ENCODE results near the gene RIT1.

The RIT1 gene

DNA sequence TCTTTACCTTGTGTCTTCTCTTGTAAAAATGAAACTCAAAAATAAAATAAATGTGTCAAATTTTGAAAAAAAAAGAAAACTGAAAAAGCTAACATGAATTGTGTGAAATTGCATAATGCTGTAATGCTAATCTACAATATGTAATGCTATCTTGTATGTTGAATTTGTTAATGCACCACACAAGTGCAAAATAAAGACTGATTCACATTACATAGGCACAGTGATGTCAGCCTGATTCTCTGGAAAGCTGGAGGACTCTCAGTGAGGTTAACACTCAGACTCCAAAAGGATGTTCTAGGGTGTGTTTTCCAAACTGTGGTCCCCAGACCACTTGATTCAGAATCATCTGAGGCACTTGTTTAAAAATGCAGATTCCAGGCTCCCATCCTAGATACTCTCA is 26.2 kb downstream of the RIT1 start:
- Histone ChIP-seq H3K27me3 (replicated peaks in 2 of 5; ENCODE audit: control insufficient read depth in 4 of 5, insufficient read depth in 5 of 5, low read length in 4 of 5) (no peaks in the 10 kb centered on the region), H3K4me1 (ENCODE audit: control extremely low read depth in 1 of 4, control insufficient read depth in 4 of 4, insufficient read depth in 4 of 4, low read length in 3 of 4) (no peaks in the 10 kb centered on the region), H3K27ac (ENCODE audit: insufficient read depth in 1 of 2, low read depth in 1 of 2, low read length in 2 of 2, poor library complexity in 1 of 2, severe bottlenecking in 2 of 2) (no peak overlapping the region), H3K36me3 (ENCODE audit: control insufficient read depth in 4 of 4, insufficient read depth in 4 of 4, low read length in 3 of 4) (peaks cover 4 to 35% (median 9%) of the 10 kb centered on the region in 4 experiments), H3K9me3 (ENCODE audit: control extremely low read depth in 1 of 5, control insufficient read depth in 4 of 5, insufficient read depth in 2 of 5, low read depth in 1 of 5, low read length in 4 of 5) (no peaks in the 10 kb centered on the region), H3K4me3 (ENCODE audit: control insufficient read depth in 1 of 7, extremely low read depth in 1 of 7, insufficient read depth in 4 of 7, low read depth in 2 of 7, low read length in 6 of 7) (no peak overlapping the region)
- CTCF ChIA-PET = interaction anchor here (1.1 to 1.6 kb wide), 4 partner anchors 10 to 23 kb away, joined by 3 to 4 read pairs (median 4); no protein-coding TSS in a partner anchor
- no peak for DNase-seq
- POLR2A ChIA-PET = interaction anchor here (0.6 kb wide), 2 partner anchors 18 to 316 kb away, joined by 3 read pairs; no protein-coding TSS in a partner anchor

GRCh38 chr1:155884031-155884960 is 26.9 kb downstream of the RIT1 start:
- Histone ChIP-seq H3K9me3 (ENCODE audit: control extremely low read depth in 1 of 5, control insufficient read depth in 4 of 5, insufficient read depth in 2 of 5, low read depth in 1 of 5, low read length in 4 of 5) (no peaks in the 10 kb centered on the region), H3K4me3 (ENCODE audit: control insufficient read depth in 1 of 7, extremely low read depth in 1 of 7, insufficient read depth in 4 of 7, low read depth in 2 of 7, low read length in 6 of 7) (no peak overlapping the region), H3K4me1 (ENCODE audit: control extremely low read depth in 1 of 4, control insufficient read depth in 4 of 4, insufficient read depth in 4 of 4, low read length in 3 of 4) (no peaks in the 10 kb centered on the region), H3K27me3 (replicated peaks in 2 of 5; ENCODE audit: control insufficient read depth in 4 of 5, insufficient read depth in 5 of 5, low read length in 4 of 5) (no peaks in the 10 kb centered on the region), H3K27ac (ENCODE audit: insufficient read depth in 1 of 2, low read depth in 1 of 2, low read length in 2 of 2, poor library complexity in 1 of 2, severe bottlenecking in 2 of 2) (no peak overlapping the region), H3K36me3 (ENCODE audit: control insufficient read depth in 4 of 4, insufficient read depth in 4 of 4, low read length in 3 of 4) (peaks cover 4 to 37% (median 12%) of the 10 kb centered on the region in 4 experiments)
- WGBS (ENCODE audit: insufficient coverage) = 99% methylated on average over 5 of the region's 9 CpGs
- no peak for DNase-seq
- CTCF ChIA-PET = interaction anchor here (1.1 to 1.6 kb wide), 5 partner anchors 10 to 23 kb away, joined by 3 to 4 read pairs (median 3); no protein-coding TSS in a partner anchor
- POLR2A ChIA-PET = interaction anchor here (0.5 to 0.6 kb wide), 2 partner anchors 18 to 24 kb away, joined by 3 read pairs; no protein-coding TSS in a partner anchor

DNA sequence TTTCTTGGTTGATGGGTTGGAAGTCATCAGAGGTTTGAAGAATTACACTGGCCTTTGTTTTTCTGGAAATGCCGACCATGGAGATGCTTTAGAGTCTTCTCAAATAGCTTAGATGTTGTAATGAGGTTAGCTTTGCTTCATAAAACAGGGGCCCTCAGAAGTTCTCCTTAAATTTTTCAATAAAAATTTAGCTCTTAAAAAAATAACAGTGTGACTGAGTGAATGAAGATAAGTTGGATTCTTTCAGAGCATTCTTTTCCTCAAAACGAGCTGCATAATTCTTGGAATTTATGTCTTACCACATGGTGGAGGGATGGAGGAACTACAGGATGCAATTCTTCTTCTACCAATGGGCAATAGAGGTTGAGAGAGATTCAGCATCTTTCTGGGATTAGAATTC is 28.4 kb downstream of the RIT1 start:
- no peaks in the 10 kb centered on the region for H3K27me3 ChIP-seq (replicated peaks in 2 of 5; ENCODE audit: control insufficient read depth in 4 of 5, insufficient read depth in 5 of 5, low read length in 4 of 5)
- H3K27ac ChIP-seq (ENCODE audit: insufficient read depth in 1 of 2, low read depth in 1 of 2, low read length in 2 of 2, poor library complexity in 1 of 2, severe bottlenecking in 2 of 2) = no peak overlapping the region
- no peak overlapping the region for H3K4me3 ChIP-seq (ENCODE audit: control insufficient read depth in 1 of 7, extremely low read depth in 1 of 7, insufficient read depth in 4 of 7, low read depth in 2 of 7, low read length in 6 of 7)
- POLR2A ChIA-PET = no interaction called here
- H3K36me3 ChIP-seq (ENCODE audit: control insufficient read depth in 4 of 4, insufficient read depth in 4 of 4, low read length in 3 of 4) = peaks cover 3 to 37% (median 12%) of the 10 kb centered on the region in 4 experiments
- CTCF ChIA-PET = interaction anchor here (0.5 to 1.9 kb wide), 5 partner anchors 9 to 27 kb away, joined by 3 to 13 read pairs (median 4); no protein-coding TSS in a partner anchor
- WGBS (ENCODE audit: insufficient coverage) = 83% methylated on average over 1 of the region's 2 CpGs
- DNase-seq = no peak
- no peaks in the 10 kb centered on the region for H3K4me1 ChIP-seq (ENCODE audit: control extremely low read depth in 1 of 4, control insufficient read depth in 4 of 4, insufficient read depth in 4 of 4, low read length in 3 of 4)
- no peaks in the 10 kb centered on the region for H3K9me3 ChIP-seq (ENCODE audit: control extremely low read depth in 1 of 5, control insufficient read depth in 4 of 5, insufficient read depth in 2 of 5, low read depth in 1 of 5, low read length in 4 of 5)

DNA sequence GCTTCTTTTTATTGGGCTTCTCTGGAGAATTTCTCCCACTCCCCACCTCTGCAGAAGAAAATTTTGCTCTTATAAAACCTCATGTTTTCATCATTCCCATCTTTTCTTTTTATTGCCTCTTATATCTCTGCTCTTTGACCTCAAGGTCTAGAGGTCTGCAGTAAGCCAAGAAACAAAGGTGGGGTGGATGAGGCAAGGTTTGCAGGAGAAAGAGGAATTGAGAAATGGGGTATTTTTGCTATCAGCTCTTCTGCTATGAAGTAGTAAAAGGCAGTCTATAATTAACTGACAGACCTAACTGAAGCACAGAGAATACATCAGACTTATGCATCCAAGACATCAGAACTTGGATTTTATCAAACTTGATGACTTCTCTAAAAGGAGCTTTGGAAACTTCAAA is 28.9 kb downstream of the RIT1 start:
- H3K4me1 ChIP-seq (ENCODE audit: control extremely low read depth in 1 of 4, control insufficient read depth in 4 of 4, insufficient read depth in 4 of 4, low read length in 3 of 4) = no peaks in the 10 kb centered on the region
- DNase-seq = no peak
- H3K9me3 ChIP-seq (ENCODE audit: control extremely low read depth in 1 of 5, control insufficient read depth in 4 of 5, insufficient read depth in 2 of 5, low read depth in 1 of 5, low read length in 4 of 5) = no peaks in the 10 kb centered on the region
- H3K27ac ChIP-seq (ENCODE audit: insufficient read depth in 1 of 2, low read depth in 1 of 2, low read length in 2 of 2, poor library complexity in 1 of 2, severe bottlenecking in 2 of 2) = no peak overlapping the region
- peaks cover 3 to 37% (median 12%) of the 10 kb centered on the region in 4 experiments for H3K36me3 ChIP-seq (ENCODE audit: control insufficient read depth in 4 of 4, insufficient read depth in 4 of 4, low read length in 3 of 4)
- ChIA-PET CTCF (interaction anchor here (0.5 to 1.9 kb wide), 5 partner anchors 9 to 26 kb away, joined by 3 to 13 read pairs (median 4); no protein-coding TSS in a partner anchor), POLR2A (no interaction called here)
- H3K4me3 ChIP-seq (ENCODE audit: control insufficient read depth in 1 of 7, extremely low read depth in 1 of 7, insufficient read depth in 4 of 7, low read depth in 2 of 7, low read length in 6 of 7) = no peak overlapping the region
- no peaks in the 10 kb centered on the region for H3K27me3 ChIP-seq (replicated peaks in 2 of 5; ENCODE audit: control insufficient read depth in 4 of 5, insufficient read depth in 5 of 5, low read length in 4 of 5)

GRCh38 chr1:155880950-155881349 is 30.2 kb downstream of the RIT1 start:
- H3K36me3 ChIP-seq (ENCODE audit: control insufficient read depth in 4 of 4, insufficient read depth in 4 of 4, low read length in 3 of 4) = peaks cover 3 to 32% (median 10%) of the 10 kb centered on the region in 4 experiments
- no peaks in the 10 kb centered on the region for H3K4me1 ChIP-seq (ENCODE audit: control extremely low read depth in 1 of 4, control insufficient read depth in 4 of 4, insufficient read depth in 4 of 4, low read length in 3 of 4)
- POLR2A ChIA-PET = no interaction called here
- no peak overlapping the region for H3K27ac ChIP-seq (ENCODE audit: insufficient read depth in 1 of 2, low read depth in 1 of 2, low read length in 2 of 2, poor library complexity in 1 of 2, severe bottlenecking in 2 of 2)
- no peaks in the 10 kb centered on the region for H3K27me3 ChIP-seq (replicated peaks in 2 of 5; ENCODE audit: control insufficient read depth in 4 of 5, insufficient read depth in 5 of 5, low read length in 4 of 5)
- H3K4me3 ChIP-seq (ENCODE audit: control insufficient read depth in 1 of 7, extremely low read depth in 1 of 7, insufficient read depth in 4 of 7, low read depth in 2 of 7, low read length in 6 of 7) = no peak overlapping the region
- WGBS (ENCODE audit: insufficient coverage) = 100% methylated on average over 3 of the region's 6 CpGs
- no peak for DNase-seq
- no peaks in the 10 kb centered on the region for H3K9me3 ChIP-seq (ENCODE audit: control extremely low read depth in 1 of 5, control insufficient read depth in 4 of 5, insufficient read depth in 2 of 5, low read depth in 1 of 5, low read length in 4 of 5)
- CTCF ChIA-PET = no interaction called here

GRCh38 chr1:155880251-155880650 is 30.9 kb downstream of the RIT1 start:
- H3K4me1 ChIP-seq (ENCODE audit: control extremely low read depth in 1 of 4, control insufficient read depth in 4 of 4, insufficient read depth in 4 of 4, low read length in 3 of 4) = no peaks in the 10 kb centered on the region
- no peak for DNase-seq
- POLR2A ChIA-PET = no interaction called here
- CTCF ChIA-PET = no interaction called here
- peaks cover 3 to 32% (median 9%) of the 10 kb centered on the region in 4 experiments for H3K36me3 ChIP-seq (ENCODE audit: control insufficient read depth in 4 of 4, insufficient read depth in 4 of 4, low read length in 3 of 4)
- H3K4me3 ChIP-seq (ENCODE audit: control insufficient read depth in 1 of 7, extremely low read depth in 1 of 7, insufficient read depth in 4 of 7, low read depth in 2 of 7, low read length in 6 of 7) = no peak overlapping the region
- 96% methylated on average over 2 of the region's 2 CpGs for WGBS (ENCODE audit: insufficient coverage)
- H3K27ac ChIP-seq (ENCODE audit: insufficient read depth in 1 of 2, low read depth in 1 of 2, low read length in 2 of 2, poor library complexity in 1 of 2, severe bottlenecking in 2 of 2) = no peak overlapping the region
- H3K9me3 ChIP-seq (ENCODE audit: control extremely low read depth in 1 of 5, control insufficient read depth in 4 of 5, insufficient read depth in 2 of 5, low read depth in 1 of 5, low read length in 4 of 5) = no peaks in the 10 kb centered on the region
- H3K27me3 ChIP-seq (replicated peaks in 2 of 5; ENCODE audit: control insufficient read depth in 4 of 5, insufficient read depth in 5 of 5, low read length in 4 of 5) = no peaks in the 10 kb centered on the region

- Histone ChIP-seq H3K27ac (ENCODE audit: insufficient read depth in 1 of 2, low read depth in 1 of 2, low read length in 2 of 2, poor library complexity in 1 of 2, severe bottlenecking in 2 of 2) (no peak overlapping the region), H3K9me3 (ENCODE audit: control extremely low read depth in 1 of 5, control insufficient read depth in 4 of 5, insufficient read depth in 2 of 5, low read depth in 1 of 5, low read length in 4 of 5) (no peaks in the 10 kb centered on the region), H3K27me3 (replicated peaks in 2 of 5; ENCODE audit: control insufficient read depth in 4 of 5, insufficient read depth in 5 of 5, low read length in 4 of 5) (no peaks in the 10 kb centered on the region), H3K4me3 (ENCODE audit: control insufficient read depth in 1 of 7, extremely low read depth in 1 of 7, insufficient read depth in 4 of 7, low read depth in 2 of 7, low read length in 6 of 7) (no peak overlapping the region), H3K4me1 (ENCODE audit: control extremely low read depth in 1 of 4, control insufficient read depth in 4 of 4, insufficient read depth in 4 of 4, low read length in 3 of 4) (no peaks in the 10 kb centered on the region), H3K36me3 (ENCODE audit: control insufficient read depth in 4 of 4, insufficient read depth in 4 of 4, low read length in 3 of 4) (peaks cover 3 to 29% (median 11%) of the 10 kb centered on the region in 4 experiments)
- POLR2A ChIA-PET = interaction anchor here (0.7 kb wide), 1 partner anchor 18 kb away, joined by 3 read pairs; no protein-coding TSS in a partner anchor
- CTCF ChIA-PET = interaction anchor here (1.4 kb wide), 1 partner anchor 17 kb away, joined by 3 read pairs; no protein-coding TSS in a partner anchor
- 100% methylated on average over 2 of the region's 2 CpGs for WGBS (ENCODE audit: insufficient coverage)
- no peak for DNase-seq
Measured at GRCh38 chr1:155877945-155878344, 33.2 kb downstream of the RIT1 start.
